Osteocyte (in vitro differentiated cells): ENCODE measurements around the gene AP3M1. TPM values are rescaled to one million over a fixed set of nuclear protein-coding genes. Genes with fewer than 3 reads are reported as not detected.
"Not testable (repeated sequence)": the region's sequence is repeated elsewhere in the genome, so short reads cannot be mapped to it uniquely, and the experiment has no call there.

Source experiments
- DNase-seq: peaks from one replicate; pipeline ENCODE4 v3.0.0; 2021; ENCODE audit warnings: mixed read lengths; ENCODE audit not compliant: unreplicated experiment; ENCODE audit errors: extremely low spot score
- H3K27ac Mint-ChIP-seq: one replicate; pipeline ENCODE4 v1.8.0; 2021; ENCODE audit warnings: mild to moderate bottlenecking, mixed read lengths; ENCODE audit not compliant: unreplicated experiment
- H3K27me3 Mint-ChIP-seq: one replicate; pipeline ENCODE4 v1.8.0; 2021; ENCODE audit warnings: mixed read lengths; ENCODE audit not compliant: unreplicated experiment
- H3K36me3 Mint-ChIP-seq: one replicate; pipeline ENCODE4 v1.8.0; 2021; ENCODE audit warnings: mixed read lengths; ENCODE audit not compliant: unreplicated experiment
- H3K4me1 Mint-ChIP-seq: one replicate; pipeline ENCODE4 v1.8.0; 2021; ENCODE audit warnings: mixed read lengths; ENCODE audit not compliant: unreplicated experiment
- H3K4me3 Mint-ChIP-seq: one replicate; pipeline ENCODE4 v1.8.0; 2021; ENCODE audit warnings: mild to moderate bottlenecking, moderate library complexity, mixed read lengths; ENCODE audit not compliant: unreplicated experiment
- H3K9me3 Mint-ChIP-seq: one replicate; pipeline ENCODE4 v1.8.0; 2021; ENCODE audit warnings: mixed read lengths; ENCODE audit not compliant: unreplicated experiment
- total RNA-seq: library from RNA; stranded (reverse); gene quantifications from 2 replicates; pipeline ENCODE4 v1.2.1, GENCODE V29; 2021
- TF ChIP-seq, protein P1 (sequence below): fragments of 200-600 bp; sonication (generic); IDR thresholded peaks from 2 replicates; pipeline ENCODE4 v1.5.0; 2021; ENCODE audit warnings: antibody characterized with exemption, mild to moderate bottlenecking, moderate library complexity

AP3M1 gene
- total RNA-seq, 1 donor from 2014 or later: 39.6 TPM

DNA sequence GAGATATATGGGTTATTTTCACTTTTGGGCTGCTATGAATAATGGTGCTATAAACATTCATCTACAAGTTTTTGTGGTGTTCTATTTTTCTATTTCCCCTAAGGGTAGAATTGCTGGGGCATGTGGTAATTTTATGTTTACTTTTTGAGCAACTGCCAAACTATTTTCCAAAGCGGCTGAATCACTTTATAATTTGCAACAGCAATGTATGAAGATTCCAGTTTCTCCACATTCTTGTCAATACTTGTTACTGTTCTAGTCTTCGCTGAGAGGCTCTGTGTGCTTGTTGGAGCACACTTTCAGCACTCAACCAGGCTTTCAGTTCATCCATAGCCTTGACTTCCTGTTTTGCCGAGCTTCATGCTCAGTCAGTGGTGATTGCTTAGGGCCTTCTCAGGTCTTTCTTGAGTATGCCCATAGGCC lies 39.4 kb upstream of the AP3M1 start:
- H3K27me3 Mint-ChIP-seq: no peaks in the 10 kb centered on the region
- peaks cover 2% of the 10 kb centered on the region for H3K36me3 Mint-ChIP-seq
- no peak for DNase-seq
- peak overlapping the region; percentile 97 for H3K27ac Mint-ChIP-seq
- peak overlapping the region; percentile 68 for H3K4me3 Mint-ChIP-seq
- peaks cover 81% of the 10 kb centered on the region for H3K4me1 Mint-ChIP-seq
- TF ChIP-seq, protein P1, sequence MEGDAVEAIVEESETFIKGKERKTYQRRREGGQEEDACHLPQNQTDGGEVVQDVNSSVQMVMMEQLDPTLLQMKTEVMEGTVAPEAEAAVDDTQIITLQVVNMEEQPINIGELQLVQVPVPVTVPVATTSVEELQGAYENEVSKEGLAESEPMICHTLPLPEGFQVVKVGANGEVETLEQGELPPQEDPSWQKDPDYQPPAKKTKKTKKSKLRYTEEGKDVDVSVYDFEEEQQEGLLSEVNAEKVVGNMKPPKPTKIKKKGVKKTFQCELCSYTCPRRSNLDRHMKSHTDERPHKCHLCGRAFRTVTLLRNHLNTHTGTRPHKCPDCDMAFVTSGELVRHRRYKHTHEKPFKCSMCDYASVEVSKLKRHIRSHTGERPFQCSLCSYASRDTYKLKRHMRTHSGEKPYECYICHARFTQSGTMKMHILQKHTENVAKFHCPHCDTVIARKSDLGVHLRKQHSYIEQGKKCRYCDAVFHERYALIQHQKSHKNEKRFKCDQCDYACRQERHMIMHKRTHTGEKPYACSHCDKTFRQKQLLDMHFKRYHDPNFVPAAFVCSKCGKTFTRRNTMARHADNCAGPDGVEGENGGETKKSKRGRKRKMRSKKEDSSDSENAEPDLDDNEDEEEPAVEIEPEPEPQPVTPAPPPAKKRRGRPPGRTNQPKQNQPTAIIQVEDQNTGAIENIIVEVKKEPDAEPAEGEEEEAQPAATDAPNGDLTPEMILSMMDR: no peak
- no peaks in the 10 kb centered on the region for H3K9me3 Mint-ChIP-seq

DNA sequence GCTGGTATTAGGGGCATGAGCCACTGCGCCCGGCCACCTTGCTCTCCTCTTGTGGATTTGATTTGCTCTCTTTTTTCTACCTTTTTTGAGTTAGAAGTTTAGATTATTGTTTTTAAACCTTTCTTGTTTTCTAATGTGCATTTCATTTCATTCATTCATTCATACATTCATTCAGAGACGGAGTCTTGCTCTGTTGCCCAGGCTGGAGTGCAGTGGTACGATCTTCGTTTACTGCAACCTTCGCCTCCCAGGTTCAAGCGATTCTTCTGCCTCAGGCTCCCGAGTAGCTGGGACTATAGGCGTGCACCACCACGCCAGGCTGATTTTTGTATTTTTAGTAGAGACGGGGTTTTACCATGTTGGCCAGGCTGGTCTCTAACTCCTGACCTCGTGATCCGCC lies 38.0 kb upstream of the AP3M1 start:
- H3K27ac Mint-ChIP-seq: peak overlapping the region; percentile 97
- peaks cover 72% of the 10 kb centered on the region for H3K4me1 Mint-ChIP-seq
- not testable (repeated sequence) for DNase-seq, H3K36me3 Mint-ChIP-seq, H3K27me3 Mint-ChIP-seq, H3K4me3 Mint-ChIP-seq, H3K9me3 Mint-ChIP-seq

DNA sequence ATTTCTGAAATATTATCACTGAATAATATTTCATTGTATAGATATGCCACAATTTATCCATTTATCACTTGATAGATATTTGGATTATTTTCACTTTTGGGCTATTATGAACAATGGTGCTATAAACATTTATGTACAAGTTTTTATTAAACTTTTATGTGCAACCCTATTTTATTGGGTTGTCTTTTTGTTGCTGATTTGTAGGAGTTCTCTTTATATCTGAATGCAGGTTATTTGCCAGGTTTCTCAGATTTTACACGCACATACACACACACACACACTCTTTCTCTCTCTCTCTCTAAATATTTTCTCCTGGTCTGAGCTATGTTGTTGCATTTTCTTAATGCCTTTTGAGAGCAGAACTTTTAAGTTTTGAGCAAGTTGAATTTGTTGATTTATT lies 36.6 kb upstream of the AP3M1 start:
- peaks cover 2% of the 10 kb centered on the region for H3K36me3 Mint-ChIP-seq
- H3K27ac Mint-ChIP-seq: peak overlapping the region; percentile 85
- peaks cover 62% of the 10 kb centered on the region for H3K4me1 Mint-ChIP-seq
- TF ChIP-seq, protein P1: no peak
- H3K27me3 Mint-ChIP-seq: no peaks in the 10 kb centered on the region
- H3K4me3 Mint-ChIP-seq: peak overlapping the region; percentile 50
- DNase-seq: no peak
- no peaks in the 10 kb centered on the region for H3K9me3 Mint-ChIP-seq

DNA sequence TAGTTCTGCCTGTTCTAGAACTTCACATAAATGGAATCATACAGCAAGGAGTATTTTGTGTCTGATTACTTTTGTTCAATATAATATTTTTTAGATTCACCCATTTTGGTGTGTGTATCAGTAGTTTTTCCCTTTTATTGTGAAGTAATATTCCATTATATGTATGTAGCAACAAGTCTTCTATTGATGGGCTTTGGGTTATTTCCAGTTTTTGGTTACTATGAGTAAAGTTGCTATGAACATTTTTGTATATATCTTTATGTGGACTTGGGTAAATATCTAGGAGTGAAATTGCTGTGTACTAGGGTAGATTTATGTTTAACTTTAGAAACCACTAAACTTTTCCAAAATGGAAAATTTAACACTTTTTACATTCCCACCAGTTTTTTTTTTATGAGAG lies 36.0 kb upstream of the AP3M1 start:
- no peaks in the 10 kb centered on the region for H3K9me3 Mint-ChIP-seq
- H3K27ac Mint-ChIP-seq: peak overlapping the region; percentile 85
- TF ChIP-seq, protein P1: no peak

DNA sequence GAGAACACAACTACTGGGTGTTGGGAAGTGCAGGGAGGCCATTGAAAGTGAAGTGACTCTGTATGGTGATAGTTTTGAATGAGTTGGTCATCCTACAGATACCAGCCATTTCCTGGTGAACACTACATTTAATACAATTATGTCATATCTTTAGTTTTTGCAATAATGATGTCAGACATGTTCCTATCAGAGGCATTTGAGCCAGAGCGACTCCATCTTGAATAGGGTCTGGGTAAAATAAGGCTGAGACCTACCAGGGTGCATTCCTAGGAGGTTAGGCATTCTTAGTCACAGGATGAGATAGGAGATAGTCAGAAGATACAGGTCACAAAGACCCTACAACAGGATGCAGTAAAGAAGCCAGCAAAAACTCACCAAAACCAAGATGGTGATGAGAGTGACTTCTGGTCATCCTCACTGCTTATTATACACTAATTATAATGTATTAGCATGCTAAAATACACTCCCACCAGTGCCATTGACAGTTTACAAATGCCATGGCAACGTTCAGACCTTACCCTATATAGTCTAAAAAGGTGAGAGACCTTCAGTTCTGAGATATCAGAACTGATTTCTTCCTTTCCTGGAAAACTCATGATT lies 28.6 kb upstream of the AP3M1 start:
- Mint-ChIP-seq H3K4me1 (peaks cover 52% of the 10 kb centered on the region), H3K4me3 (no peak overlapping the region), H3K9me3 (no peaks in the 10 kb centered on the region), H3K27ac (peak overlapping the region; percentile 11), H3K36me3 (no peaks in the 10 kb centered on the region), H3K27me3 (no peaks in the 10 kb centered on the region)
- TF ChIP-seq, protein P1: no peak
- no peak for DNase-seq

More for the DNA sequence above, 36.0 kb upstream of the AP3M1 start:
- H3K4me3 Mint-ChIP-seq: no peak overlapping the region
- DNase-seq: no peak
- H3K36me3 Mint-ChIP-seq: peaks cover 2% of the 10 kb centered on the region
- H3K27me3 Mint-ChIP-seq: no peaks in the 10 kb centered on the region
- peaks cover 60% of the 10 kb centered on the region for H3K4me1 Mint-ChIP-seq
